ENCODE results near the gene APOBEC3B.

DNA sequence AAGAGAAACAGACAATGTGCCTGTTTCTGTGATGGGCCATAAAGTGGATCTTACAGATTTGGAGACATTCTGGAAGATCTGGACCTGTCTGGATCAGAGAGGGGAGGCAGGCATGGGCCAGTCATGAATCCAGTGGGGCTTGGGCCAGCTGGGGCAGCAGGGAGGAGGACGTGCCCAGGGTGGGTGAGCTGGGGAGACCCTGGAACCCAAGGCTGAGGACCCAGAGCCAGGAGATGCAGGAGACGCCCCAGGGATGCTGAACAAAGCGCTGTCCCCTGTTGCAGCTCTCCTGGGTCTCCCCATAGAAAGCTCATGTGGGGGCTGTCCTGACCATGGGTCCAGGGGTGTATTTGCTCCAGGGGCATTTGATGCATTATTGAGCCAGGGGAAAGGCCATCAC is 26.2 kb upstream of the APOBEC3B start:
- no peak for TF ChIP-seq CTCF (IDR thresholded peaks at IDR 0.05)
- no peak for TF ChIP-seq POLR2A (IDR thresholded peaks at IDR 0.05)

Measured in thyroid gland (tissue), 4 donors.